Fibroblast of villous mesenchyme (primary cell): ENCODE results near the gene KIRREL3. TPM values are rescaled to one million over a fixed set of nuclear protein-coding genes. Genes with fewer than 3 reads are reported as not detected.

ENCODE experiments used
- DNase-seq: peaks from one replicate; pipeline ENCODE4 v3.0.0-alpha.2; 2010; ENCODE audit warnings: low read depth
- H3K4me3 ChIP-seq: 2 replicates; pipeline ENCODE4 v1.5.1; 2011; ENCODE audit warnings: low read depth, mild to moderate bottlenecking, low read length
- CTCF ChIP-seq: IDR thresholded peaks from 2 replicates; pipeline ENCODE4 v1.5.1; 2012; ENCODE audit warnings: low read depth, mild to moderate bottlenecking, low read length; ENCODE audit not compliant: insufficient read depth
- total RNA-seq: library from RNA; depleted of rRNA; stranded (reverse); fragments of >200 nt; gene quantifications from 2 replicates; pipeline ENCODE4 v1.2.3, GENCODE V29; 2012

The KIRREL3 gene
- total RNA-seq, 1 donor, result 9.9 TPM

- TF ChIP-seq CTCF, result no peak
- no peak for DNase-seq
- H3K4me3 ChIP-seq, result no peak overlapping the region
Observed at GRCh38 chr11:126740846-126741245, 259.7 kb downstream of the KIRREL3 start.

- no peak overlapping the region for H3K4me3 ChIP-seq
- no peak for TF ChIP-seq CTCF
- DNase-seq, result peak; percentile 28
Observed at GRCh38 chr11:126739499-126740145, 260.9 kb downstream of the KIRREL3 start.

GRCh38 chr11:126738295-126739031 lies 262.1 kb downstream of the KIRREL3 start:
- TF ChIP-seq CTCF, result no peak
- H3K4me3 ChIP-seq, result no peak overlapping the region
- DNase-seq, result no peak

GRCh38 chr11:126736682-126737572 lies 263.6 kb downstream of the KIRREL3 start:
- no peak for DNase-seq
- no peak overlapping the region for H3K4me3 ChIP-seq
- TF ChIP-seq CTCF, result no peak

GRCh38 chr11:126734752-126735151 lies 265.8 kb downstream of the KIRREL3 start:
- no peak for TF ChIP-seq CTCF
- no peak for DNase-seq
- H3K4me3 ChIP-seq, result no peak overlapping the region

GRCh38 chr11:126733685-126734084 lies 266.9 kb downstream of the KIRREL3 start:
- TF ChIP-seq CTCF, result no peak
- no peak overlapping the region for H3K4me3 ChIP-seq
- no peak for DNase-seq
